ENCODE data around the gene SMAD6.
"Not testable (repeated sequence)": the region's sequence is repeated elsewhere in the genome, so short reads cannot be mapped to it uniquely, and the experiment has no call there.

The SMAD6 gene

GRCh38 chr15:66801266-66801665, 99.2 kb downstream of the SMAD6 start:
- DNase-seq = no peak

- DNase-seq = no peak
Measured at GRCh38 chr15:66802025-66803001, 100.3 kb downstream of the SMAD6 start.

- no peak for DNase-seq
Measured at GRCh38 chr15:66803182-66803729, 101.2 kb downstream of the SMAD6 start.

GRCh38 chr15:66803749-66804148, 101.7 kb downstream of the SMAD6 start:
- DNase-seq = no peak

GRCh38 chr15:66805202-66805885, 103.3 kb downstream of the SMAD6 start:
- DNase-seq = no peak

DNA sequence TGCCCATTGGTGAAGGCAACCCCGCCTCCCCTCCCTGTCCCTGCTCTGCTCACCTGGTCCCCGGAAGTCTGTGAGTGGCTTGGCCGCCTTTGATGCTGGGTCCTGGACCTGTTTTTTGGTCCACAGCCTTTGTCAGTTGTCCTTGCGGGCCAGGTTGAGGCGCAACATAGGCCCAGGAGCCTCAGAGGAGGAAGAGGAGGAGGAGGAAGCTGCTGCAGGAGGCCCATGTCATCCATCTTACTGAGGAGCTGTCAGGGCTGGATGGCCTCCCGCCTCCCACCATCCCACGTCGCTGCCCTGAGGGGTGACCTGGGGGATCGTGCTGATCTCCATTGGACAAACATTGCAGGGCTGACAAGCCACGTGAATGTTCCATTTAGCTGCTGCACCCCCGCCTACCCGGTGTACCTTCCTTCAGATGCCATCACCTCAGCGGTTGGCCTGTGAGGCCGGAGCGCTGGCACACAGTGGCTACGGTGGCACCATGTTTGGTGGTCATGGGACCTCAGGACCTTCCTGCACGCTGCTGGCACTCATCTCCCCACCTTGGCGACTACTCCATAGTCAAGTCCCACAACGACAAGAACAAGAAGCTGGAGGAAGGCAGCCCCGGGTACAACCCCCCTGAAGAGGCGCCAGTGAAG, 106.3 kb downstream of the SMAD6 start:
- no peak for DNase-seq

GRCh38 chr15:66809664-66810063, 107.6 kb downstream of the SMAD6 start:
- DNase-seq = no peak

DNA sequence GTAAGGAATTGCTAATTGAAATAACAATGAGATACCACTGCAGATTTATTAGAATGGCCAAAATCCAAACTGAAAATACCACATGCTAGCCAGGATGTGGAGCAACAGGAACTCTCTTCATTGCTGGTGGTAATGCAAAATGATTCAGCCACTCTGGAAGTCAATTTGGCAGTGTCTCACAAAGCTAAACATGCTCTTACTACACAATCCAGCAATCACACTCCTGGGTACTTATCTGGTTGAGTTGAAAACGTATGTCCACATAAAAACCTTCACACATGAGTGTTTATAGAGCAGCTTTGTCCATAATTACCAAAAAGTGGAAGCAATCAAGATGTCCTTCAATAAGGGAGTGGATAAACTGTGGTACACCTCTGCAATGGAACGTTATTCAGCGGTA, 113.3 kb downstream of the SMAD6 start:
- DNase-seq = no peak

DNA sequence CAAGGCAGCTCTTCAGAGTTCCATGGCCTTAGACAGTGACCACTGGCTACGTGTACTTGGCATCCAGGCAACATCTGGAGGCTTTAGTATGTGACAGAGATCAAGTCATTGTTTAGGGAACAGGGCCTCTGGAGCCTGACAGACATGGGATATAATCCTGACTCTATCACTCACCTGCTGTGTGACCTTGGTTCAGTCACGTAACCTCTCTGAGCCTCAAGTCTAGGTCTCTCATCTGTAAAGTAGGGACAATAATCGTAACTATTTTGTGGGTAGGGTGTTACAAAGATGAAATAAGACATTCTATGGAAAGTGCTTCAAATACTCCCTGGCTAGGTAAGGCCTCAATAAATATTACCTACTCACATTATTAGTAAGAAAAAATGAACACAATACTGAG, 114.2 kb downstream of the SMAD6 start:
- no peak for DNase-seq

- DNase-seq = no peak
Measured at GRCh38 chr15:66819084-66819483, 117.0 kb downstream of the SMAD6 start.

DNA sequence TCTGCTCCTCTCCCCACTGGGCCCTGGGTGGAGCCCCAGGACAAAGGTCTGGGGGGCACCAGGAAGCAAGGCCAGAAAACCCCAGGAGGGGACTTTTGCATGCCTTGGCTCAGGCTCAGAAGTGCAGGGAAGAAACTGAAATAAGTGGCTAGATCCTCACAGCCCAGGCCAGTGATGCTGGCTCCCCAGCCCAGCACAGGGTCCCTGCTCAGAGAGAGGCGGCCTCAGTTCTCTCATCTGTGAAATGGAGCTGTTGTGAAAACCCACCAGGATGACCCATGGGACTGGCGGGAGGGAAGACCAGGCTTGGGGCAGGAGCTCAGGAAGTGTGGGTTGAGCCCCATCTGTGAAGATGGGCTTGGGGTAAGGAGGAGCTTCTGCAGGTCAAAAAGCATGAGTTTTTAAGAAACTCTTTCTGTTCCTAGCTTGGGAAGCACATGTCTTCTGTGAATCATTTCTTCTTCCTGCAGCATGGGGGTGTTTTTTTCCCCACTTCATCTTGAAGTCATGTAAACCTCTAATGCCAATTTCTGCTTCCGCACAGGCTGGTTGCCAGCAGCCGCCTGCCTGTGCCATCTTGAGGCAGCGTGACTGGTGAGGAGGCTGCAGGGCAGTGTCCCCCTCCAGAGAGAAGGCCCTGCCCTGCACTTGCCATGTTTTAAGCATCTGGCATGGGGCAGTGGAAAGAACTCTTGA, 118.6 kb downstream of the SMAD6 start:
- no peak for DNase-seq

GRCh38 chr15:66821307-66821706, 119.3 kb downstream of the SMAD6 start:
- DNase-seq = no peak

- no peak for DNase-seq
Measured at GRCh38 chr15:66822114-66822513, 120.1 kb downstream of the SMAD6 start.

DNA sequence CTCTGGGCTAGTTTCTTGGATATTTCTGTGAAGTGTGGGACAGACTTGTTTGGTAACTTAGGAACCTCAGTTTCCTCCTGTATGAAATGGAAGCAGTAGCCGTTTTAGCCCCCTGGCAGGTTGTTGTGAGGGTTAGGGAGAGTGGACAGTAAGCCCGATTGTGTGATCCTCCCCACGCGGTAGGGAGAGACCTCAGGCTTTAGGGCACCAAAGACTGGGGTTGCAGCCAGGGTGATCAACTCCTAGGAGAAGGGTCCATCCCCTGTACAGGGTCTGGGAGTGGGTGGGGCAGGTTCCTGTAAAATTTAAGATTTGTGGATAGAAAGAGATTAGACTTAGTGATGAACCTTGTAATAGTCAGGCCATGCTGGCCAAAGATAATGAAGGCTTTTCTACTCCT, 120.5 kb downstream of the SMAD6 start:
- DNase-seq = no peak

DNA sequence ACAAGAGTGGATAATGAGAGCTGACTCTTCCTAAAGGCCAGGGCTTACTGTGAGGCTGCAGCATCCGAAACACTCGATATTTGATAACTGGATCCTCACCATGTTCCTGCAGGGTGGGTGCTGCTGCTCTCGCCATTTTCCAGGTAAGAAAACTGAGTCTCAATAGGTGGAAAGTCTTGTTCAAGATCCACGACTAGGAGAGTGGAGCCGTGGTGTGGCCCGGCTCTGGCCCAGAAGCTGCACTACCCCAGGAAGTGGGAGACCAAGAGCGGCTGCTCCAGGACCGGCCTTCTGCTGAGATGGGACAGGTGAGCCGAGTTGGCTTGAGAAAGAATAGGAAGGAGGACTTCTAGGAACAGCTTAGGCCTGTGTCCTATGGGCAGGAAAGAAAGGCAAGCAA, 121.6 kb downstream of the SMAD6 start:
- DNase-seq = no peak

GRCh38 chr15:66824424-66824823, 122.4 kb downstream of the SMAD6 start:
- DNase-seq = no peak

- no peak for DNase-seq
Measured at GRCh38 chr15:66825139-66825538, 123.1 kb downstream of the SMAD6 start.

DNA sequence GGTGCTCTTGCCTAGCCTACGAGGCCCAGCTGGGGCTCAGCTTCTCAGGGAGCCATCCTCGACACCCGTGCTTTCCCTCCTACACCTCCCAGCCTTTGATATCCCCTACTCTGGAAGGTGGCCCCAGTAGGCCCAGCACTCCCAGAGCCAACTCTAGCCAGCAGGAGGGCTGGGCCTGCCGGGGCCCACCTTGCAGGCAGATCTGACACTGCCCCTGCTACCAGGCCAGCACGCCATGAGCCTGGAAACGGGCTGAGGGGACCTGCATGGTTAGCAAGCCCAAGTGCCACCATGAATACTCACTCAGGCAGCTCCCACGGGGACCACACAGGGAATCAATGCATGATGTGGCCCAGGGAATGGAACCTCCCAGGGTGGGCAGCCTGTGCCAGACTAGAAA, 123.7 kb downstream of the SMAD6 start:
- no peak for DNase-seq

DNA sequence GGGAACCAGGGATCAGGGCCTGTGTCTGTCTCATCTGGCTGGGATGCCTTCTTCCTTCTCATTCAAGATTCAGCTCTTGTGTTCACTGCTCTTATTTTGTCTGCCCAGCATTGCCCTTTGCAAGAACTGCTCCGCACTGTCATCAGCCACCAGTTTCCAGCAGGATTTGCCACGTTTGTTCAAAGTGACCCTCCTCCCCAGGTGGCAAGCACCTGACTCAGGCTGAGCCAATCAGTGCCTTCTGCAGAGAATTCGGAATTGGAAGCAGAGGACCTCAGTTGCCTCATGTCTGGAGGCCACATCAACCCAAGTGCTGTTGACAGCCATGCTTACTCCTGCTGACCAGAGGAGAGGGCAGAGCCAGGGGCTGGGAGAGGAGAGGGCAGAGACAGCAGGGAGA, 124.5 kb downstream of the SMAD6 start:
- no peak for DNase-seq

GRCh38 chr15:66827039-66827697, 125.1 kb downstream of the SMAD6 start:
- no peak for DNase-seq

GRCh38 chr15:66827698-66828055, 125.6 kb downstream of the SMAD6 start:
- no peak for DNase-seq

- DNase-seq = not testable (repeated sequence)
Measured at GRCh38 chr15:66828817-66829541, 126.9 kb downstream of the SMAD6 start.

Measured in activated effector memory CD4-positive, alpha-beta T cell treated with Interleukin-2 at 50 U/mL for 16 hours (primary cell).